Measurements from ENCODE around the gene FAM114A2.

DNA sequence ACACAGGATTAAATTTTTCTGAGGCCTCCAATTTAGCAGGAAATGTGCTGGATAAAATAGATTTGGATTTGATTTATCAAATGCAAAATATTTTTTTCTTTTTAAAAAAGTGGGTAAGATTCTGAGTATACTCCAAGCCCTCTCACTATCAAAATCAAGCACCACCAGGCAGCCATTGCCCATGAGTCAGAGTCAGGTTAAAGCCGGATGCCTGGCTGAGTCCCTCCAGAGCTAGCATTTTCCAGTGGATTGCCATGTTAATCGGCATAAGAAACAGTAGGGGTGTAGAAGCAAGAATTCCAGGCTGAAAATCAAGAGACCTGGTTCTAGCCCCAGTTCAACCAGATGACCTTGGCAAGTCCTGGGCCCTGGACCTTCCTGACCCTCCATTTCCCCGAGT is 85.3 kb downstream of the FAM114A2 start:
- TF ChIP-seq POLR2A (IDR thresholded peaks at IDR 0.05; ENCODE audit: low read depth, low read length) = no peak
- no peak for TF ChIP-seq POLR2AphosphoS5 (IDR thresholded peaks at IDR 0.05; ENCODE audit: low read depth, low read length)

Data from GM12892 (cell line).